DND-41 (cell line): ENCODE results near the gene ARHGAP28.
"Not testable (repeated sequence)": the region's sequence is repeated elsewhere in the genome, so short reads cannot be mapped to it uniquely, and the experiment has no call there.

Source experiments
- ATAC-seq: fragments of 200-7000 bp; cut with Tn5 transposase; 3 replicates; pipeline ENCODE4 v1.9.1; 2021; ENCODE audit warnings: low read depth; ENCODE audit not compliant: insufficient read depth
- DNase-seq: peaks from one replicate; pipeline ENCODE4 v3.0.0-alpha.2; 2020
- H2AFZ ChIP-seq: 2 replicates; pipeline ENCODE4 v1.6.0; 2012; ENCODE audit warnings: low read depth, low read length
- H3K27ac ChIP-seq: 2 replicates; pipeline ENCODE4 v1.5.1; 2012; ENCODE audit warnings: low read length, inconsistent platforms
- H3K27me3 ChIP-seq: fragments of 200-600 bp; sonication (generic); 2 replicates; pipeline ENCODE4 v1.6.0; 2012; ENCODE audit warnings: low read length, mild to moderate bottlenecking, inconsistent platforms; ENCODE audit not compliant: insufficient read depth, poor library complexity
- H3K36me3 ChIP-seq: 2 replicates; pipeline ENCODE4 v1.5.1; 2012; ENCODE audit warnings: low read length, inconsistent platforms; ENCODE audit not compliant: insufficient read depth
- H3K4me1 ChIP-seq: 2 replicates; pipeline ENCODE4 v1.5.1; 2012; ENCODE audit warnings: mild to moderate bottlenecking, low read length; ENCODE audit not compliant: insufficient read depth
- H3K4me2 ChIP-seq: 2 replicates; pipeline ENCODE4 v1.6.0; 2012; ENCODE audit warnings: mild to moderate bottlenecking, moderate library complexity, low read length, inconsistent platforms; ENCODE audit not compliant: insufficient read depth
- H3K4me3 ChIP-seq, 2 experiments: fragments of 200-600 bp in 1 of 2; shearing (Covaris generic) in 1 of 2; 2 replicates each; pipeline ENCODE4 v1.5.1; 2012 to 2016; ENCODE audit warnings: inconsistent platforms in 2 of 2, low read length in 2 of 2, mild to moderate bottlenecking in 2 of 2, low read depth in 1 of 2, moderate library complexity in 1 of 2
- H3K79me2 ChIP-seq: 2 replicates; pipeline ENCODE4 v1.6.0; 2012; ENCODE audit warnings: low read length, inconsistent platforms; ENCODE audit not compliant: insufficient read depth
- H3K9ac ChIP-seq: 2 replicates; pipeline ENCODE4 v1.6.0; 2012; ENCODE audit warnings: low read depth, mild to moderate bottlenecking, inconsistent platforms, low read length, moderate library complexity
- H3K9me3 ChIP-seq: 2 replicates; pipeline ENCODE4 v1.5.1; 2012; ENCODE audit warnings: low read length, moderate library complexity, mild to moderate bottlenecking, inconsistent platforms; ENCODE audit not compliant: insufficient read depth, severe bottlenecking
- H4K20me1 ChIP-seq: 2 replicates; pipeline ENCODE4 v1.6.0; 2012; ENCODE audit warnings: low read length; ENCODE audit not compliant: insufficient read depth
- CTCF ChIP-seq: IDR thresholded peaks from 2 replicates; pipeline ENCODE4 v1.5.1; 2012; ENCODE audit warnings: borderline replicate concordance, low read length, moderate library complexity, mild to moderate bottlenecking; ENCODE audit not compliant: poor library complexity, severe bottlenecking; ENCODE audit errors: extremely low read depth
- EZH2 ChIP-seq: IDR thresholded peaks from 3 replicates; pipeline ENCODE4 v1.6.1; 2012; ENCODE audit warnings: borderline replicate concordance, low read depth, mild to moderate bottlenecking, moderate library complexity, low read length, inconsistent platforms; ENCODE audit not compliant: severe bottlenecking

The ARHGAP28 gene

GRCh38 chr18:6929370-6930102, 200.0 kb downstream of the ARHGAP28 start:
- H2AFZ ChIP-seq, result no peak overlapping the region
- no peaks in the 10 kb centered on the region for H3K27me3 ChIP-seq
- no peak overlapping the region for H3K4me3 ChIP-seq
- H3K4me2 ChIP-seq, result no peak overlapping the region
- no peaks in the 10 kb centered on the region for H3K79me2 ChIP-seq
- DNase-seq (no peak), ATAC-seq (no peak)
- no peaks in the 10 kb centered on the region for H3K4me1 ChIP-seq
- H3K36me3 ChIP-seq, result no peaks in the 10 kb centered on the region
- H4K20me1 ChIP-seq, result no peaks in the 10 kb centered on the region
- no peak overlapping the region for H3K9ac ChIP-seq
- no peaks in the 10 kb centered on the region for H3K9me3 ChIP-seq
- H3K27ac ChIP-seq, result no peak overlapping the region
- TF ChIP-seq CTCF (no peak), EZH2 (no peak)

- no peak overlapping the region for H3K4me3 ChIP-seq
- DNase-seq (no peak), ATAC-seq (no peak)
- H3K36me3 ChIP-seq, result no peaks in the 10 kb centered on the region
- no peak overlapping the region for H3K9ac ChIP-seq
- H3K79me2 ChIP-seq, result no peaks in the 10 kb centered on the region
- no peaks in the 10 kb centered on the region for H3K4me1 ChIP-seq
- H3K9me3 ChIP-seq, result peaks cover 3% of the 10 kb centered on the region
- H3K4me2 ChIP-seq, result no peak overlapping the region
- H2AFZ ChIP-seq, result no peak overlapping the region
- TF ChIP-seq CTCF, result no peak
- no peak for TF ChIP-seq EZH2
- no peaks in the 10 kb centered on the region for H4K20me1 ChIP-seq
- H3K27ac ChIP-seq, result no peak overlapping the region
- H3K27me3 ChIP-seq, result no peaks in the 10 kb centered on the region
These were observed 205.3 kb downstream of the ARHGAP28 start for GRCh38 chr18:6934859-6935258.

GRCh38 chr18:6938003-6938402, 208.5 kb downstream of the ARHGAP28 start:
- Histone ChIP-seq H3K9ac (no peak overlapping the region), H3K36me3 (no peaks in the 10 kb centered on the region), H3K79me2 (no peaks in the 10 kb centered on the region), H3K27ac (no peak overlapping the region), H3K4me2 (no peak overlapping the region), H3K27me3 (no peaks in the 10 kb centered on the region), H2AFZ (no peak overlapping the region), H3K4me3 (no peak overlapping the region), H3K4me1 (no peaks in the 10 kb centered on the region), H3K9me3 (peaks cover 3% of the 10 kb centered on the region), H4K20me1 (no peaks in the 10 kb centered on the region)
- no peak for ATAC-seq
- TF ChIP-seq CTCF (no peak), EZH2 (no peak)
- no peak for DNase-seq

GRCh38 chr18:6938403-6938802, 208.9 kb downstream of the ARHGAP28 start:
- not testable (repeated sequence) for H3K9me3 ChIP-seq, H3K27me3 ChIP-seq, H3K4me1 ChIP-seq, H3K9ac ChIP-seq, H3K4me3 ChIP-seq, DNase-seq, H3K36me3 ChIP-seq, H2AFZ ChIP-seq, H3K27ac ChIP-seq, H3K4me2 ChIP-seq, ATAC-seq, H4K20me1 ChIP-seq, H3K79me2 ChIP-seq
